BJ (cell line): Measurements from ENCODE around the gene SETDB2. TPM values are rescaled to one million over a fixed set of nuclear protein-coding genes. Genes with fewer than 3 reads are reported as not detected.
A peak's percentile ranks its signal among the peaks of the same experiment; 100 is the strongest.

ENCODE experiments used
- CTCF ChIA-PET: fragments of 350-600 bp; formaldehyde crosslinking; extraction: SDS; loops from one replicate; lab custom pipeline; 2021; ENCODE audit warnings: antibody characterized with exemption, inconsistent platforms; lab: Yijun Ruan, JAX
- POLR2A ChIA-PET: fragments of 300-600 bp; sonication (Branson Sonifier 250); formaldehyde crosslinking; extraction: SDS; loops from one replicate; lab custom pipeline; 2021; ENCODE audit warnings: antibody characterized with exemption; lab: Charles Lee
- DNase-seq: peaks from one replicate; pipeline ENCODE4 v3.0.0-alpha.2; 2011; ENCODE audit warnings: low read depth
- H3K27me3 ChIP-seq: 2 replicates; pipeline ENCODE4 v1.6.0; 2011; ENCODE audit warnings: low read length; ENCODE audit not compliant: control insufficient read depth, insufficient read depth
- H3K36me3 ChIP-seq: 2 replicates; pipeline ENCODE4 v1.5.1; 2011; ENCODE audit warnings: low read length; ENCODE audit not compliant: control insufficient read depth, insufficient read depth
- H3K4me3 ChIP-seq: 2 replicates; pipeline ENCODE4 v1.5.1; 2011; ENCODE audit warnings: low read depth, mild to moderate bottlenecking, control low read depth, low read length
- polyA plus RNA-seq: library from polyadenylated mRNA; depleted of rRNA; stranded (reverse); fragments of >200 nt; gene quantifications from 2 replicates; pipeline ENCODE4 v1.2.3, GENCODE V29; 2011
- TF ChIP-seq, protein P1 (sequence below): IDR thresholded peaks from 2 replicates; pipeline ENCODE4 v1.5.1; 2011; ENCODE audit warnings: low read depth, mild to moderate bottlenecking, control low read depth, inconsistent platforms, low read length, moderate library complexity; ENCODE audit not compliant: insufficient read depth

The SETDB2 gene
- polyA plus RNA-seq, 1 experiment: 2.3 TPM

GRCh38 chr13:49439609-49440008 lies 4.5 kb upstream of the SETDB2 start:
- POLR2A ChIA-PET: no interaction called here
- TF ChIP-seq, protein P1, sequence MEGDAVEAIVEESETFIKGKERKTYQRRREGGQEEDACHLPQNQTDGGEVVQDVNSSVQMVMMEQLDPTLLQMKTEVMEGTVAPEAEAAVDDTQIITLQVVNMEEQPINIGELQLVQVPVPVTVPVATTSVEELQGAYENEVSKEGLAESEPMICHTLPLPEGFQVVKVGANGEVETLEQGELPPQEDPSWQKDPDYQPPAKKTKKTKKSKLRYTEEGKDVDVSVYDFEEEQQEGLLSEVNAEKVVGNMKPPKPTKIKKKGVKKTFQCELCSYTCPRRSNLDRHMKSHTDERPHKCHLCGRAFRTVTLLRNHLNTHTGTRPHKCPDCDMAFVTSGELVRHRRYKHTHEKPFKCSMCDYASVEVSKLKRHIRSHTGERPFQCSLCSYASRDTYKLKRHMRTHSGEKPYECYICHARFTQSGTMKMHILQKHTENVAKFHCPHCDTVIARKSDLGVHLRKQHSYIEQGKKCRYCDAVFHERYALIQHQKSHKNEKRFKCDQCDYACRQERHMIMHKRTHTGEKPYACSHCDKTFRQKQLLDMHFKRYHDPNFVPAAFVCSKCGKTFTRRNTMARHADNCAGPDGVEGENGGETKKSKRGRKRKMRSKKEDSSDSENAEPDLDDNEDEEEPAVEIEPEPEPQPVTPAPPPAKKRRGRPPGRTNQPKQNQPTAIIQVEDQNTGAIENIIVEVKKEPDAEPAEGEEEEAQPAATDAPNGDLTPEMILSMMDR: no peak
- no peak for DNase-seq
- CTCF ChIA-PET: interaction anchor here (2.4 kb wide), 1 partner anchor 139 kb away, joined by 7 read pairs; no protein-coding TSS in a partner anchor
- H3K27me3 ChIP-seq: no peaks in the 10 kb centered on the region
- H3K36me3 ChIP-seq: no peaks in the 10 kb centered on the region; the same call in 1 of the 2 replicates
- no peak overlapping the region for H3K4me3 ChIP-seq

GRCh38 chr13:49441312-49441711 lies 2.8 kb upstream of the SETDB2 start:
- TF ChIP-seq, protein P1: no peak
- Histone ChIP-seq H3K4me3 (no peak overlapping the region), H3K36me3 (no peaks in the 10 kb centered on the region; the same call in 1 of the 2 replicates), H3K27me3 (no peaks in the 10 kb centered on the region)
- ChIA-PET POLR2A (no interaction called here), CTCF (interaction anchor here (2.4 kb wide), 1 partner anchor 141 kb away, joined by 7 read pairs; no protein-coding TSS in a partner anchor)
- DNase-seq: no peak

DNA sequence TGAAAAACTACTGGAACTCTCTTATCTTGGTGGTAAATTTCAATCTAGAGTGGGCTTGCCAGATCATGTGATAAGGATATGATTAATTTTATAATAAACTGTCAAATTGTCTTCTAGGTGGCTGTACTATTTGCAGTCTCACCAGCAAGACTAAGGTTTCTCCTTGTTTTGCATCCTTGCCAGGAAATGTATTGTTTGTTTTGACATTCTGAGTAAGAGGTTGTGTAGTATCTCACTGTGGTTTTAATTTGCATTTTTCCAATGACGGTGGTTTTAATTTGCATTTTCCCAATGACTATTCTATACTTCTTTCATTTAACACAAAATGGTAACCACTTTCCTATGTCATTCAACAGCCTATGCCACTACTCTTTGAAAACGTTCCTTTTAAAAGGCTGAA lies 2.2 kb upstream of the SETDB2 start:
- Histone ChIP-seq H3K4me3 (no peak overlapping the region), H3K27me3 (no peaks in the 10 kb centered on the region), H3K36me3 (no peaks in the 10 kb centered on the region; the same call in 1 of the 2 replicates)
- TF ChIP-seq, protein P1: no peak
- ChIA-PET CTCF (interaction anchor here (2.4 kb wide), 1 partner anchor 141 kb away, joined by 7 read pairs; no protein-coding TSS in a partner anchor), POLR2A (no interaction called here)
- no peak for DNase-seq

DNA sequence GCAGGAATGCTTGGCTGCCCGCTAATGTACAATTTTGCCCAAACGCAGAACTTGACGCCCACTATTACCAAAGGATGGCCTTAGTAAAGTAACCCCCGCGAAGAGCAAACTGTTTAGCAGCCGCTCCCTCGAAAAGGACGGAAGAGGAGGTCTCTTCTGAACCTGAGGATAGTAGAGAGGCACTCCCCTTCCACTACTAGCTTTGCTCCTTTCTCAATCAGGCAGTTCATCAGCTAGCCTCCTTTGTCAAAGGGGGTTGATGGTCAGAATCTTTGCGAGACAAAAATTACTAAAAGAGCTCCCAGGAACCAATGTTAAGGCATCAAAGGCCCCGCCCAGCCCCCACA lies 744 bp upstream of the SETDB2 start:
- H3K36me3 ChIP-seq: no peaks in the 10 kb centered on the region; the same call in 1 of the 2 replicates
- peak overlapping the region; percentile 71 for H3K4me3 ChIP-seq
- ChIA-PET POLR2A (interaction anchor here (0.6 to 1.5 kb wide), 4 partner anchors 129 to 1971 kb away, joined by 3 to 4 read pairs (median 4); partner anchors contain the start of gene KPNA3), CTCF (interaction anchor here (0.6 to 1.7 kb wide), 5 partner anchors 76 to 648 kb away, joined by 3 to 10 read pairs (median 6); no protein-coding TSS in a partner anchor)
- no peaks in the 10 kb centered on the region for H3K27me3 ChIP-seq
- DNase-seq: no peak
- TF ChIP-seq, protein P1: no peak

DNA sequence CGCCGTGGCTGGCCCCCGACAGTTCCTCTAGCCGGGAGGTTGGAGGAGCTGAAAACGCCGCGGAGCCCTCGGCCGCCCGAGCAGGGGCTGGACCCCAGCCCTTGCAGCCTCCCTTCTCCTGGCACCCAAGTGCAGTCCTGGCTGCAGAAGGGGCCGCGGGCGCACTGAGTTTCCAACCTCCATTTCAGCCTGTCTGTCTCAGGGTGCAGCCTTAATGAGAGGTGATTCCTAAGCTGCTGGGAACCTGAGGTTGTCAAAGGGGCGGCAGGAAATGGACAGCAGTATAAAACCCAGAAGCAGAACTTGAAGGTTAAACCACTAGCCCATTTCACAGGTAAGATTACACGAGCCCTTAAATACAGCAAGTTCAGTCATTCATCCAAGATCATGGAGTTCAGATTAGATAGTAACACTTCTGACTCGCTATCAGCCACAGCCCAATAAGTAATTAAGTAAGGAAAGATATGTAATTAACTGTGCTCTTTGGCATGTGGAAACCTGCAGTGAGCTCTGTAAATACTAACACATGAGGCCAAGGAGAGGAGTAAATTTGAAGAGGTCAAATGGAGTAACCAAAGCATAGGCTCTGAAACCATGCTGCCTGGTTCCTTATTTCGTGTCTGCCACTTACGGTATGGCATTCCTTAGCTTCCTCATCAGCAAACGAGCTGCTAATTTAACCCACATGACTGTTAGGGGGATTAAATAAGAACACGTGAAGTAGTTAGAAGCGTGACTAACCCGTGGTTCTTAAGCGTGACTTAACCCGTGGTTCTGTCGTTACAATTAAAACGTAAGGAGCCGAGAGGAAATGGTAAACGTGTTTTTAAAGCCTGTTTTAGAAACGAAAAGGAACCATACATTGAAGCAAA lies 686 bp downstream of the SETDB2 start:
- ChIA-PET POLR2A (interaction anchor here (1.5 kb wide), 1 partner anchor 131 kb away, joined by 4 read pairs; no protein-coding TSS in a partner anchor), CTCF (interaction anchor here (0.9 to 1.7 kb wide), 5 partner anchors 74 to 345 kb away, joined by 3 to 7 read pairs (median 3); no protein-coding TSS in a partner anchor)
- TF ChIP-seq, protein P1: no peak
- H3K36me3 ChIP-seq: no peaks in the 10 kb centered on the region; the same call in 1 of the 2 replicates
- peak overlapping the region; percentile 71 for H3K4me3 ChIP-seq
- peak; percentile 51 for DNase-seq
- no peaks in the 10 kb centered on the region for H3K27me3 ChIP-seq
